Osteocyte (in vitro differentiated cells): Measurements from ENCODE around the gene DENND1A. TPM values are rescaled to one million over a fixed set of nuclear protein-coding genes. Genes with fewer than 3 reads are reported as not detected.

Source experiments
- DNase-seq: peaks from one replicate; pipeline ENCODE4 v3.0.0; 2021; ENCODE audit warnings: mixed read lengths; ENCODE audit not compliant: unreplicated experiment; ENCODE audit errors: extremely low spot score
- H3K27ac Mint-ChIP-seq: one replicate; pipeline ENCODE4 v1.8.0; 2021; ENCODE audit warnings: mild to moderate bottlenecking, mixed read lengths; ENCODE audit not compliant: unreplicated experiment
- H3K27me3 Mint-ChIP-seq: one replicate; pipeline ENCODE4 v1.8.0; 2021; ENCODE audit warnings: mixed read lengths; ENCODE audit not compliant: unreplicated experiment
- H3K36me3 Mint-ChIP-seq: one replicate; pipeline ENCODE4 v1.8.0; 2021; ENCODE audit warnings: mixed read lengths; ENCODE audit not compliant: unreplicated experiment
- H3K4me1 Mint-ChIP-seq: one replicate; pipeline ENCODE4 v1.8.0; 2021; ENCODE audit warnings: mixed read lengths; ENCODE audit not compliant: unreplicated experiment
- H3K4me3 Mint-ChIP-seq: one replicate; pipeline ENCODE4 v1.8.0; 2021; ENCODE audit warnings: mild to moderate bottlenecking, moderate library complexity, mixed read lengths; ENCODE audit not compliant: unreplicated experiment
- H3K9me3 Mint-ChIP-seq: one replicate; pipeline ENCODE4 v1.8.0; 2021; ENCODE audit warnings: mixed read lengths; ENCODE audit not compliant: unreplicated experiment
- total RNA-seq: library from RNA; stranded (reverse); gene quantifications from 2 replicates; pipeline ENCODE4 v1.2.1, GENCODE V29; 2021
- TF ChIP-seq, protein P1 (sequence below): fragments of 200-600 bp; sonication (generic); IDR thresholded peaks from 2 replicates; pipeline ENCODE4 v1.5.0; 2021; ENCODE audit warnings: antibody characterized with exemption, mild to moderate bottlenecking, moderate library complexity

DENND1A gene
- total RNA-seq, 1 donor from 2014 or later, result 19.8 TPM

DNA sequence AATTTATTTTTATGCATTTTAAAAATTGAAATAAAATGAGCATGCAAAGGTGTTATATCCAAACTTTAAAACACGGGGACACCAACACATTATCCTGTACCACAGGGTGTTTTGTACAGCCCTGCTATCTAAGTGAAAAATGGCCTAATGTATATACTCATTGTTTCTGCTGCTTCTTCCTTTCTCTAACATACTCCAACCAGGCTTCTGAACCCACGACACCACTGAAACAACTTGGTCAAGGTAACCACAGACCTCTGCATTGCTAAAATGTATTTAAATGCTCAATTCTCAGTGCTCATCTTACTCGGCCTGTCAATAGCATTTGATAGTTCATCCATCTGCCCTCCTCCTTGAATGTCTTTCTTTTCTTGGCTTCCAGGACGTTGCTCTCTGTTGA is 48.3 kb downstream of the DENND1A start:
- no peak for DNase-seq
- H3K36me3 Mint-ChIP-seq, result peaks cover 3% of the 10 kb centered on the region
- TF ChIP-seq, protein P1, sequence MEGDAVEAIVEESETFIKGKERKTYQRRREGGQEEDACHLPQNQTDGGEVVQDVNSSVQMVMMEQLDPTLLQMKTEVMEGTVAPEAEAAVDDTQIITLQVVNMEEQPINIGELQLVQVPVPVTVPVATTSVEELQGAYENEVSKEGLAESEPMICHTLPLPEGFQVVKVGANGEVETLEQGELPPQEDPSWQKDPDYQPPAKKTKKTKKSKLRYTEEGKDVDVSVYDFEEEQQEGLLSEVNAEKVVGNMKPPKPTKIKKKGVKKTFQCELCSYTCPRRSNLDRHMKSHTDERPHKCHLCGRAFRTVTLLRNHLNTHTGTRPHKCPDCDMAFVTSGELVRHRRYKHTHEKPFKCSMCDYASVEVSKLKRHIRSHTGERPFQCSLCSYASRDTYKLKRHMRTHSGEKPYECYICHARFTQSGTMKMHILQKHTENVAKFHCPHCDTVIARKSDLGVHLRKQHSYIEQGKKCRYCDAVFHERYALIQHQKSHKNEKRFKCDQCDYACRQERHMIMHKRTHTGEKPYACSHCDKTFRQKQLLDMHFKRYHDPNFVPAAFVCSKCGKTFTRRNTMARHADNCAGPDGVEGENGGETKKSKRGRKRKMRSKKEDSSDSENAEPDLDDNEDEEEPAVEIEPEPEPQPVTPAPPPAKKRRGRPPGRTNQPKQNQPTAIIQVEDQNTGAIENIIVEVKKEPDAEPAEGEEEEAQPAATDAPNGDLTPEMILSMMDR, result no peak
- no peaks in the 10 kb centered on the region for H3K27me3 Mint-ChIP-seq
- H3K27ac Mint-ChIP-seq, result no peak overlapping the region
- H3K9me3 Mint-ChIP-seq, result no peaks in the 10 kb centered on the region
- H3K4me3 Mint-ChIP-seq, result no peak overlapping the region
- no peaks in the 10 kb centered on the region for H3K4me1 Mint-ChIP-seq

DNA sequence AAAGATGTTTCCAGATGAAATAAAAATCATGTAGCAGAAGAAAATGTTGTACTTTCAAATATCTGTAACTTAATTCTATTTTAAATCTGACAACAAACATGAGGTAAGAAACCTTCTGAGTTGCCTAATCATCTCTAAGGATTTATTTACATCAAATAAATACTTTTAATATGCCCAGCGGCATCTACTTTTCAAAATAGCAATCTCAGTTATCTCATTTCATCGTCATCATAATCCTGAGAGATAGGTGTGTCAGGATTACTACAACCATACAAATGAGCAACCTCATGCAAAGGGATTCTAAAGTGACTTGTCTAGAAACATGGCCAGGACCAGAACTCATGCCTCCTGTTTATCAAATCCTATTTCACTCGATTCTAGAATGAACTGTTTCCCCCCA is 49.5 kb downstream of the DENND1A start:
- TF ChIP-seq, protein P1, result no peak
- no peak for DNase-seq
- Mint-ChIP-seq H3K9me3 (no peaks in the 10 kb centered on the region), H3K36me3 (peaks cover 14% of the 10 kb centered on the region), H3K4me3 (no peak overlapping the region), H3K27ac (no peak overlapping the region), H3K4me1 (no peaks in the 10 kb centered on the region), H3K27me3 (no peaks in the 10 kb centered on the region)

DNA sequence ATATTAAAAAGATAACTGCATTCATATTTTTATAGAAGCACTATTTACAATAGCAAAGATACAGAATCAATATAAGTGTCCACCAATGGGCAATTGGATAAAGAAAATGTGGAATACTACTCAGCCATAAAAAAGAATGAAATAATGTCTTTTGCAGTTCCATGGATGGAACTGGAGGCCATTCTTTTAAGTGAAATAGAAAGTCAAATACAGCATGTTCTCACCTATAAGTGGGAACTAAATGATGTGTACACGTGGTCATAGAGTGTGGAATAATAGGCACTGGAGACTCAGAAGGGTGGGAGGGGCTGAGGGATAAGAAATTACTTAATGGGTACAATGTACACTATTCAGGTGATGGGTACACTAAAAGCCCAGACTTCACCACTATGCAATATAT is 53.2 kb downstream of the DENND1A start:
- Mint-ChIP-seq H3K27ac (no peak overlapping the region), H3K36me3 (peaks cover 18% of the 10 kb centered on the region), H3K9me3 (no peaks in the 10 kb centered on the region), H3K4me1 (peaks cover 2% of the 10 kb centered on the region), H3K4me3 (no peak overlapping the region), H3K27me3 (no peaks in the 10 kb centered on the region)
- no peak for DNase-seq
- TF ChIP-seq, protein P1, result no peak

DNA sequence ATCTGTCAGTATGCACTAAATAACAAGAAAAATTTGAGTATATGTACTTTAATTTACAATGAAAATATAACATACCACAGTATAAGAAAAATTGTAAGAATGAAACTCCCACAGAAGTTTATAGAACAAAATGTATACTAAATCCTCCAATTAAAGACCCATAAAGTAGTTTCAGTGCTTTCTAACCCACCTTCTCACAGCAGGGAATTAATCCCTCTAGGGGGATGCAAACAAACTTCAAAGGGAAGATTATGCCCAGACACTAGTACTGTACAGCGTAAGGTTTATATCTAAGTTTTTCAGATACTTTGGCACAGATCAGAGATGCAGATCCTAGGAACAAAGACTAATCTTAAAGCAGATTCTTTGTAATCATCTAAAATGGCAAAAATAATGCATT is 57.2 kb downstream of the DENND1A start:
- no peak for DNase-seq
- H3K4me3 Mint-ChIP-seq, result no peak overlapping the region
- no peaks in the 10 kb centered on the region for H3K27me3 Mint-ChIP-seq
- peaks cover 13% of the 10 kb centered on the region for H3K4me1 Mint-ChIP-seq
- no peaks in the 10 kb centered on the region for H3K9me3 Mint-ChIP-seq
- H3K27ac Mint-ChIP-seq, result no peak overlapping the region
- H3K36me3 Mint-ChIP-seq, result peaks cover 18% of the 10 kb centered on the region
- TF ChIP-seq, protein P1, result no peak

DNA sequence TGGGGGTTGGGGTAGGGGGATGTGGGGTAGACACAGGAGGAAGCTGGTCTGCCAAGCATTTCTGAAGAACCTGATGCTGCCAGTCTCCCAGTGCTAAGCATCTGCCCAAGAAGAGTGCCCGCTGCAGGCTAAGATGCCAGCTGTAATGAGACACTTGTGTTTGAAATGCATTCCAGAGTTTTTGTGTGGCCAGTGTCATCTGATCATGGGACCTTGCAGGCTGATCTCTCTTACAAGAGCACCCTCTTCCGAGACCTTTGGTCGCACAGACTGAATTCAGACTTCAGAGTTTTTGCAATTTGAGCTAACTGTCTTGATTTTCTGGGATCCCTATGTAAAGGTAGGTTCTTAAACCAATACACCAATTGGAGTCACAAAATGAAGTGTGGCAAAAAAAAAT is 58.1 kb downstream of the DENND1A start:
- TF ChIP-seq, protein P1, result no peak
- Mint-ChIP-seq H3K9me3 (no peaks in the 10 kb centered on the region), H3K27me3 (no peaks in the 10 kb centered on the region)

More for the DNA sequence above, 58.1 kb downstream of the DENND1A start:
- Mint-ChIP-seq H3K4me1 (peaks cover 14% of the 10 kb centered on the region), H3K27ac (no peak overlapping the region), H3K36me3 (peaks cover 18% of the 10 kb centered on the region), H3K4me3 (no peak overlapping the region)
- no peak for DNase-seq
